SU-DHL-6 (cell line): ENCODE measurements around the gene PPIL4.

ENCODE experiments used
- H2AFZ ChIP-seq: fragments of 200-600 bp; sonication (generic); 2 replicates; pipeline ENCODE4 v1.6.1; 2014; ENCODE audit warnings: low read depth, mild to moderate bottlenecking, moderate library complexity, mixed read lengths, antibody characterized with exemption, low read length; ENCODE audit not compliant: severe bottlenecking
- H3F3A ChIP-seq: fragments of 200-600 bp; shearing (Covaris generic); 2 replicates; pipeline ENCODE4 v1.6.0; 2016; ENCODE audit warnings: antibody characterized with exemption, mild to moderate bottlenecking; ENCODE audit not compliant: insufficient read depth
- H3K27ac ChIP-seq: fragments of 200-600 bp; sonication (generic); 2 replicates; pipeline ENCODE4 v1.5.1; 2016; ENCODE audit warnings: low read depth, mild to moderate bottlenecking, low read length, moderate library complexity, mixed read lengths
- H3K27me3 ChIP-seq: fragments of 200-600 bp; sonication (generic), shearing (Covaris generic); 2 replicates; pipeline ENCODE4 v1.6.0; 2014; ENCODE audit warnings: mild to moderate bottlenecking, low read length
- H3K36me3 ChIP-seq: fragments of 200-600 bp; sonication (generic); 2 replicates; pipeline ENCODE4 v1.6.1; 2014; ENCODE audit warnings: mild to moderate bottlenecking, low read length, mixed read lengths
- H3K4me2 ChIP-seq: fragments of 300-600, 200-600 bp; shearing (Covaris generic), sonication (generic); 2 replicates; pipeline ENCODE4 v1.6.0; 2014; ENCODE audit warnings: low read length, low read depth, mild to moderate bottlenecking; ENCODE audit not compliant: poor library complexity, severe bottlenecking
- H3K4me3 ChIP-seq: fragments of 200-600 bp; sonication (generic); 2 replicates; pipeline ENCODE4 v1.5.1; 2014; ENCODE audit warnings: antibody characterized with exemption, low read length, mild to moderate bottlenecking, mixed read lengths; ENCODE audit not compliant: insufficient read depth, poor library complexity, severe bottlenecking
- H3K79me2 ChIP-seq: fragments of 200-600 bp; sonication (generic); 2 replicates; pipeline ENCODE4 v1.6.1; 2014; ENCODE audit warnings: mild to moderate bottlenecking, low read length, moderate library complexity; ENCODE audit not compliant: insufficient read depth
- H3K9ac ChIP-seq: fragments of 200-600 bp; sonication (generic); 2 replicates; pipeline ENCODE4 v1.7.0; 2014; ENCODE audit warnings: mild to moderate bottlenecking, low read length
- H3K9me2 ChIP-seq: fragments of 200-600 bp; sonication (generic); replicated peaks from 2 replicates; pipeline ENCODE4 v1.6.1; 2014; ENCODE audit warnings: low read length; ENCODE audit not compliant: insufficient read depth
- H3K9me3 ChIP-seq: fragments of 200-600 bp; sonication (generic); 2 replicates; pipeline ENCODE4 v1.6.1; 2014; ENCODE audit warnings: low read length, mixed read lengths; ENCODE audit not compliant: insufficient read depth
- H4K20me1 ChIP-seq: fragments of 200-600 bp; sonication (generic); 2 replicates; pipeline ENCODE4 v1.6.1; 2014; ENCODE audit warnings: low read depth, mild to moderate bottlenecking, antibody characterized with exemption, low read length, moderate library complexity, mixed read lengths
- EZH2phosphoT487 ChIP-seq: fragments of 200-600 bp; sonication (generic), shearing (Covaris generic); conservative IDR thresholded peaks from 2 replicates; pipeline ENCODE4 v1.6.1; 2018; ENCODE audit warnings: mild to moderate bottlenecking, antibody characterized with exemption, low read length, moderate library complexity, mixed read lengths
- TF ChIP-seq, protein P1 (sequence below): fragments of 200-600 bp; sonication (generic); IDR thresholded peaks from one replicate; pipeline ENCODE4 v1.5.1; 2017; ENCODE audit warnings: antibody characterized with exemption, mild to moderate bottlenecking, low read length, moderate library complexity; ENCODE audit not compliant: insufficient read depth, poor library complexity, severe bottlenecking

The PPIL4 gene

DNA sequence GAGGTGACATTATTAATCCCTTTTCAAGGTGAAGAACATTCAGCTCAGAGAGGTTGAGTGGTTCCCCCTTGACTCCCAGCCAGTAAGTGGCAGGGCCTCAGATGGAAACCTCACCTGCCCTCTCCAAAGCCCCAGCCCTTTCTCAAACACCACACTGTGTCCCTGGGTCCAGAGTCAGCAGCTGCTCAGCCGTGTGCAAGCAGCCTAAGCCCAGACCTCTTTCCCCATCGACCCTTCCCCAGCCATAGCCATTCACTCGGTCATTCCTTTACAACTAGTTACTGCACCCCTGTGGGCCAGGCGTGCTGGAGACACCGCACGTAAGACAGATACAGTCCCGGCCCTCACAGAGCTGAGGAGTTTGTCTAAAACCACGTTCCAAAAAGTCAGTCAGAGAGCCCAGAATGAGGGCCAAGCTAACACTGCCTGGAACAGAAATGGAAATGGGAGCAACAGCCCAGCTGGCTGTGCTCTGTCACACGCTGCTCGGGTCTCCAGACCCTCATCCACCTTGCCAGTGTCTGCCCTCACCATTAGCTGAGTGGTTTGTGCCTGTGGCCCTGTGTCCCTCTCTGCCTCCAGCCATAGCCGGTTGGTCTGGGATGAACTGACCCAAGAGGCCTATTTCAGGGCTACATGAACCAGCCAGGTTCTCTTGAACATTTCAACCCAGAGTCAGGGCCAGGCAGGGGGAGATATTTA, 90.7 kb downstream of the PPIL4 start:
- Histone ChIP-seq H3K4me3 (no peak overlapping the region), H3K27me3 (no peaks in the 10 kb centered on the region), H3K36me3 (peaks cover 19% of the 10 kb centered on the region), H3K79me2 (no peaks in the 10 kb centered on the region; the same call in 1 of the 2 replicates), H3K27ac (no peak overlapping the region), H3F3A (no peaks in the 10 kb centered on the region), H3K9me3 (no peaks in the 10 kb centered on the region), H3K9me2 (no peaks in the 10 kb centered on the region), H3K4me2 (no peak overlapping the region), H2AFZ (no peak overlapping the region), H3K9ac (no peak overlapping the region), H4K20me1 (no peaks in the 10 kb centered on the region)
- TF ChIP-seq EZH2phosphoT487: no peak
- TF ChIP-seq, protein P1, sequence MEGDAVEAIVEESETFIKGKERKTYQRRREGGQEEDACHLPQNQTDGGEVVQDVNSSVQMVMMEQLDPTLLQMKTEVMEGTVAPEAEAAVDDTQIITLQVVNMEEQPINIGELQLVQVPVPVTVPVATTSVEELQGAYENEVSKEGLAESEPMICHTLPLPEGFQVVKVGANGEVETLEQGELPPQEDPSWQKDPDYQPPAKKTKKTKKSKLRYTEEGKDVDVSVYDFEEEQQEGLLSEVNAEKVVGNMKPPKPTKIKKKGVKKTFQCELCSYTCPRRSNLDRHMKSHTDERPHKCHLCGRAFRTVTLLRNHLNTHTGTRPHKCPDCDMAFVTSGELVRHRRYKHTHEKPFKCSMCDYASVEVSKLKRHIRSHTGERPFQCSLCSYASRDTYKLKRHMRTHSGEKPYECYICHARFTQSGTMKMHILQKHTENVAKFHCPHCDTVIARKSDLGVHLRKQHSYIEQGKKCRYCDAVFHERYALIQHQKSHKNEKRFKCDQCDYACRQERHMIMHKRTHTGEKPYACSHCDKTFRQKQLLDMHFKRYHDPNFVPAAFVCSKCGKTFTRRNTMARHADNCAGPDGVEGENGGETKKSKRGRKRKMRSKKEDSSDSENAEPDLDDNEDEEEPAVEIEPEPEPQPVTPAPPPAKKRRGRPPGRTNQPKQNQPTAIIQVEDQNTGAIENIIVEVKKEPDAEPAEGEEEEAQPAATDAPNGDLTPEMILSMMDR: no peak
